Activated T-helper 17 cell treated with anti-CD3 and anti-CD28 coated beads, Interleukin-2, amount 50 U/mL, for 72 hours (primary cell): ENCODE results near the gene PHF21A. TPM values are rescaled to one million over a fixed set of nuclear protein-coding genes. Genes with fewer than 3 reads are reported as not detected.

Experiments
- ATAC-seq: fragments of 150-1000 bp; cut with Tn5 transposase; replicated peaks from 2 replicates; pipeline ENCODE4 v1.10.0; 2021; ENCODE audit warnings: mild to moderate bottlenecking, moderate library complexity
- H3K27ac Mint-ChIP-seq: one replicate; pipeline ENCODE4 v1.8.0; 2022; ENCODE audit warnings: mixed read lengths
- H3K27me3 Mint-ChIP-seq: one replicate; pipeline ENCODE4 v1.8.0; 2022; ENCODE audit warnings: mixed read lengths
- H3K36me3 Mint-ChIP-seq: one replicate; pipeline ENCODE4 v1.8.0; 2022; ENCODE audit warnings: low read depth, mild to moderate bottlenecking, mixed read lengths
- H3K4me1 Mint-ChIP-seq: one replicate; pipeline ENCODE4 v1.8.0; 2022; ENCODE audit warnings: mixed read lengths
- H3K4me3 Mint-ChIP-seq: one replicate; pipeline ENCODE4 v1.8.0; 2022; ENCODE audit warnings: mild to moderate bottlenecking, mixed read lengths
- H3K9me3 Mint-ChIP-seq: one replicate; pipeline ENCODE4 v1.8.0; 2022; ENCODE audit warnings: mixed read lengths
- total RNA-seq, 2 donors: library from RNA; stranded (reverse); gene quantifications; one replicate each; pipeline ENCODE4 v1.2.3, GENCODE V29; 2022

Gene PHF21A
- total RNA-seq, 2 donors from 2014 or later: 33.5 to 91.7 TPM

DNA sequence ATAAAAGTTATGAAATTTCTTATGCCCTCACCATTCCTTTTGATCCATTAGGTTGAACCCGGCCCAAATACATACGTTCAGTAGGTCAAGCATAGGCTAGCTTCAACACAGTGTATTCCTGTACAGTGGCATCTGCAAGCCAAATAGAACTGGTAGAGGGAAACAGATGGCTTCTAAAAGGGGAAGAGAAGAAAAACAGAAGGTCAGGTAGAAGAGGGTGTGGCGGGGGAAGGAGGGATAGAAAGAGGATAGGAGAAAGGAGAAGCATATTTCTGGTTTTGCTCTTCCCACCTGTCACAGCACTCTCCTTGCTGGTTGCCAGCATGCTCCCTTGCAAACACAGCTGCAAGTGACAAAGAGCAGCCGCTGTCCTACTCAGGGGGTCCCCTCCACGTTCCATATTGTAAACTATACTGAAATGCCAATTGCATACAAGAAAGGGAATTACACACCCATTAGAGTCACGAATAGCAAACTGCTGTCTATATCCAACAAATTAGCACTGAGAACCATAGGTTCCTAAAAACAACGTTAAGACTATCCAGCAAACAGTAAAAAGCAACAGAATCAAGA lies 71.8 kb downstream of the PHF21A start:
- Mint-ChIP-seq H3K4me1 (peaks cover 13% of the 10 kb centered on the region), H3K27me3 (no peaks in the 10 kb centered on the region)
- no peak for ATAC-seq

GRCh38 chr11:46048198-46048597 lies 73.1 kb downstream of the PHF21A start:
- ATAC-seq: no peak
- H3K27me3 Mint-ChIP-seq: no peaks in the 10 kb centered on the region
- peaks cover 5% of the 10 kb centered on the region for H3K9me3 Mint-ChIP-seq
- H3K27ac Mint-ChIP-seq: no peak overlapping the region
- peaks cover 46% of the 10 kb centered on the region for H3K36me3 Mint-ChIP-seq
- no peak overlapping the region for H3K4me3 Mint-ChIP-seq
- peaks cover 13% of the 10 kb centered on the region for H3K4me1 Mint-ChIP-seq

More for the DNA sequence above, 71.8 kb downstream of the PHF21A start:
- H3K4me3 Mint-ChIP-seq: no peak overlapping the region
- H3K27ac Mint-ChIP-seq: no peak overlapping the region
- peaks cover 5% of the 10 kb centered on the region for H3K9me3 Mint-ChIP-seq
- peaks cover 56% of the 10 kb centered on the region for H3K36me3 Mint-ChIP-seq

GRCh38 chr11:46047520-46047919 lies 73.7 kb downstream of the PHF21A start:
- Mint-ChIP-seq H3K4me1 (peaks cover 13% of the 10 kb centered on the region), H3K27me3 (no peaks in the 10 kb centered on the region), H3K9me3 (peaks cover 5% of the 10 kb centered on the region), H3K27ac (no peak overlapping the region), H3K36me3 (peaks cover 45% of the 10 kb centered on the region), H3K4me3 (no peak overlapping the region)
- no peak for ATAC-seq

GRCh38 chr11:46045811-46046210 lies 75.4 kb downstream of the PHF21A start:
- Mint-ChIP-seq H3K27me3 (no peaks in the 10 kb centered on the region), H3K4me3 (no peak overlapping the region), H3K27ac (no peak overlapping the region), H3K36me3 (peaks cover 28% of the 10 kb centered on the region), H3K4me1 (peaks cover 13% of the 10 kb centered on the region), H3K9me3 (peaks cover 5% of the 10 kb centered on the region)
- no peak for ATAC-seq

DNA sequence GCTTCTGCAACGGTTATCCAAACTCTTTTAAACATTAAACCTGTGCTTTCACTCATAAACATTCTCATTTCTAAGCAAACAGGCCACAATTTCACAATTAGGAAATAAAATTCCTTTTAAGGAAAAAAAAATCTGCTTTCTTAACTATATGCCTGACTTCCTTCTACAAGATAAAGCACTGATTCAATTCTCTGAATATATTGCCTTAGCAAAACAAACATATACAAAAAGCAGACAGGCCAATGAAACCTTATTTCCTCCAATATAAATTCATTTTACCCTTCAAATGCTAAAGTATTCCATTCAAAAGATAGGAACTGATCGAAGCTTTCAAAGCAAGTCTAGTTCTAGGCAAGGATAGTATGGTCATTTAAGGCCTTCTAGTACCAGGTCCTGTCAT lies 76.7 kb downstream of the PHF21A start:
- no peak for ATAC-seq
- Mint-ChIP-seq H3K9me3 (peaks cover 4% of the 10 kb centered on the region), H3K4me3 (no peak overlapping the region), H3K36me3 (peaks cover 17% of the 10 kb centered on the region), H3K4me1 (peaks cover 15% of the 10 kb centered on the region), H3K27me3 (no peaks in the 10 kb centered on the region), H3K27ac (no peak overlapping the region)

DNA sequence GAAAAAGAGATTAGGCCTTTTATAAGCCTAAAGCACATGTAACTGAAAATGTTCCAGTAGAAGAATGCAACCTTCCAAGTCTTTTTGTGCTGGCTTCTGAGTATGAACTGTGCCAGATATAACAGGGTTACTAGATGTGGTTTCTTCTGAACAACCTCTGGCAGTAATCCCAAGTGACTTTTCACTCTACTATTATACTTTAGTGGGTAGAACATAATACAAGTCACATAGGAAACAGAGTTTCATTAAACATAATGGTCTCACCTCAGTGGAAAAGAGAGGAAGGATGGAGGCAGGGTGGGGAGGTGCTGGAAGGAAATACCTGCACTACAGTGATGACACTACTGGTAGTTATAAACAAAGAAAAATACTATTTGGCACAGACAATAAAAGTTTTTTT lies 81.3 kb downstream of the PHF21A start:
- no peak overlapping the region for H3K27ac Mint-ChIP-seq
- H3K27me3 Mint-ChIP-seq: no peaks in the 10 kb centered on the region
- H3K9me3 Mint-ChIP-seq: no peaks in the 10 kb centered on the region
- no peak overlapping the region for H3K4me3 Mint-ChIP-seq
- peaks cover 18% of the 10 kb centered on the region for H3K4me1 Mint-ChIP-seq
- no peak for ATAC-seq
- peaks cover 6% of the 10 kb centered on the region for H3K36me3 Mint-ChIP-seq

DNA sequence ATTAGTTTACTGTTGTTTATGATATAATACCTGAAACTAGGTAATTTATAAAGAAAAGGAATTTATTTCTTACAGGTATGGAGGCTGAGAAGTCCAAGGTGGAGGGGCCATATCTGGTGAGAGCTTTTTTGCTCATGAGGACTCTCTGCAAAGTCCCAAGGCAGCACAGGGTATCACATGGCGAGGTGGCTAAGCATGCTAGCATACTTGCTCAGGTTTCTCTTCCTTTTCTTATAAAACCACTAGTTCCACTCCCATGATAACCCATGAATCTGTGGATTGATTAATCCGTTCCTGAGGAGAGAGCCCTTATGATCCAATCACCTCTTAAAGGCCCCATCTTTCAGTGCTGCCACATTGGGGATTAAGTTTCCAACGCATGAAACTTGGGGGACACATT lies 82.7 kb downstream of the PHF21A start:
- Mint-ChIP-seq H3K4me1 (peaks cover 19% of the 10 kb centered on the region), H3K4me3 (no peak overlapping the region), H3K27me3 (no peaks in the 10 kb centered on the region), H3K27ac (no peak overlapping the region), H3K36me3 (peaks cover 14% of the 10 kb centered on the region), H3K9me3 (no peaks in the 10 kb centered on the region)
- no peak for ATAC-seq

GRCh38 chr11:46036969-46037368 lies 84.3 kb downstream of the PHF21A start:
- no peak for ATAC-seq
- no peaks in the 10 kb centered on the region for H3K9me3 Mint-ChIP-seq

GRCh38 chr11:46036009-46036408 lies 85.2 kb downstream of the PHF21A start:
- no peaks in the 10 kb centered on the region for H3K27me3 Mint-ChIP-seq
- H3K4me3 Mint-ChIP-seq: peak overlapping the region; percentile 1
- no peaks in the 10 kb centered on the region for H3K9me3 Mint-ChIP-seq
- peak; percentile 91 for ATAC-seq
- peaks cover 14% of the 10 kb centered on the region for H3K36me3 Mint-ChIP-seq
- H3K4me1 Mint-ChIP-seq: peaks cover 25% of the 10 kb centered on the region
- H3K27ac Mint-ChIP-seq: peak overlapping the region; percentile 40

More at GRCh38 chr11:46036969-46037368, 84.3 kb downstream of the PHF21A start:
- Mint-ChIP-seq H3K27ac (no peak overlapping the region), H3K27me3 (no peaks in the 10 kb centered on the region), H3K4me1 (peaks cover 19% of the 10 kb centered on the region), H3K4me3 (no peak overlapping the region), H3K36me3 (peaks cover 14% of the 10 kb centered on the region)

DNA sequence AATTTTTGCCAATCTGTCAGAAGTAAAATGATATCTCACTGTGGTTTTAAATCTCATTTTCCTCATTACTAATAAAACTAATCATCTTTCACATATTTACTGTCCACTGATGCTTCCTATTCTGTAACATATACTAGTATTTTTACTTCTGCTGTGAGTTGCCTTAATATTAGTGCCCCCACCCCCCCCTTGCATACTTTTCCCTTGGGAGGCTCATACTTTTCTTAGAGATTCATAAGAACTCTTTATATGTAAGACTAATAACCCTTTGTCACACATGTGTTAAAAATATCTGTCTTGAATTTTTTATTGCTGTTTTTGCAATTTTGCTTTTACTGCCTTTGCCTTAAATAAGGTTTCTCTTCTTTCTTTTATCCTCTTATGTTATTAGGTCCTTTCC lies 87.2 kb downstream of the PHF21A start:
- peaks cover 21% of the 10 kb centered on the region for H3K4me1 Mint-ChIP-seq
- no peaks in the 10 kb centered on the region for H3K27me3 Mint-ChIP-seq
- no peak overlapping the region for H3K4me3 Mint-ChIP-seq
- no peak for ATAC-seq
- peaks cover 14% of the 10 kb centered on the region for H3K36me3 Mint-ChIP-seq
- no peak overlapping the region for H3K27ac Mint-ChIP-seq
- H3K9me3 Mint-ChIP-seq: no peaks in the 10 kb centered on the region

DNA sequence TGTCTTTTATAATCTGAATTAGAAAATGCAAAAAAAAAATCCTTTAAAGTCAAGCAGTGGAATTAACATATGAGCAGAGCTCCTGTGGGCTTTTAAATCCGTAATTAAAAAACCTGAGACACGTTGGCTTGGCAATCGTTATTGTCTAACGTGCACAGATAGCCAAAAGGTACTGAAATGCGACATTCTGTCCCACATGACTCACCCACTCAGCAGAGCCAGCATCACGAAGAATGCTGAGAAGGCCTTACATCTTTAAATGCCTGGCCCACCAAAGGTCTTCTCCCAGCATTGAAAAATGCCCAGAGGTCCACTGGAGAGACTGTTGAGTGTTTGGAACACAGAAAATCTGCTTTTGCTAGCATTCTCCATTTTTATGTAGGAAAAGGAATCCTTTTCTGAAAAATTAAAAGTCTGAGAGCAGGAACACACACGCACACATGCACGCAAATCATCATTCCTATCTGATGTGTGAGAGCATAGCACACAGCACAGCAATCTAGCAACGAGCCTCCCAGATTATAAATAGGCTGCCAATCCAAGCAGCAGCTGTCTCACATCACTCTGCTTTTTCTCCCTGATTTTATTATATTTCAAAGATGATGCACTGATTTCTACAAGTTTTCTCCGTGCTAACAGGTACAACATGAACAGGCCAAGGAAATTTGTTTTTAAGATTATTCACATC lies 94.5 kb downstream of the PHF21A start:
- H3K27me3 Mint-ChIP-seq: no peaks in the 10 kb centered on the region
- no peak for ATAC-seq
- no peak overlapping the region for H3K4me3 Mint-ChIP-seq
- no peak overlapping the region for H3K27ac Mint-ChIP-seq
- no peaks in the 10 kb centered on the region for H3K9me3 Mint-ChIP-seq
- H3K4me1 Mint-ChIP-seq: peaks cover 10% of the 10 kb centered on the region
- H3K36me3 Mint-ChIP-seq: peaks cover 9% of the 10 kb centered on the region

DNA sequence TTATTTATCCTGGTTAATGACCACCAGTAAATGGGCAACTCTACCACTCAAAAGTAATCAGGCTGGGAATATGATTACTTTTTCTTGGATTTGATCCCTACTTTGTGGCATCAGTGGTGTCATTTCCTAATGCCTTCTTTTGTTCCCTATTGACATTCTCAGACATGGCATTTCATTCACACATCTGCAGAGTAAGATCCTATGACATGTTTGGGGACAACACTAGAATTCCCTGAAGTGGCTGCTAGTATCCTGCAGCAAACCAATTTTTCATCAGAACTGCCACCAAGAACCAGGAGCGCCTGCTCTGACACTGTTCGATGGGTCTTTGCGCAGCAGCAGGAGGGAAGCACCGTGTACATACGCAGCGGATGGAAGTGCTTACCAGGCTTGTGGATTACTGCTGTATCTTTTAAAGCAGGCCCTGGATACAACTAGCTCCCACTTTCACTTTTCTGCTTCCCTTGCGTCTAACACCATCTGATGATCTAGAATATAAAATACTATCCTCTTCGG lies 101.1 kb downstream of the PHF21A start:
- ATAC-seq: no peak
- Mint-ChIP-seq H3K4me3 (no peak overlapping the region), H3K4me1 (peaks cover 8% of the 10 kb centered on the region), H3K9me3 (no peaks in the 10 kb centered on the region), H3K36me3 (peaks cover 15% of the 10 kb centered on the region), H3K27ac (no peak overlapping the region), H3K27me3 (no peaks in the 10 kb centered on the region)

- no peaks in the 10 kb centered on the region for H3K9me3 Mint-ChIP-seq
- no peak overlapping the region for H3K27ac Mint-ChIP-seq
- H3K27me3 Mint-ChIP-seq: no peaks in the 10 kb centered on the region
- H3K36me3 Mint-ChIP-seq: peaks cover 15% of the 10 kb centered on the region
- ATAC-seq: no peak
- H3K4me1 Mint-ChIP-seq: peaks cover 8% of the 10 kb centered on the region
- no peak overlapping the region for H3K4me3 Mint-ChIP-seq
These were observed 102.6 kb downstream of the PHF21A start for GRCh38 chr11:46018651-46019050.

GRCh38 chr11:46017341-46017740 lies 103.9 kb downstream of the PHF21A start:
- no peak for ATAC-seq
- Mint-ChIP-seq H3K4me1 (peaks cover 13% of the 10 kb centered on the region), H3K27ac (no peak overlapping the region), H3K36me3 (peaks cover 10% of the 10 kb centered on the region), H3K9me3 (no peaks in the 10 kb centered on the region), H3K4me3 (no peak overlapping the region), H3K27me3 (no peaks in the 10 kb centered on the region)

GRCh38 chr11:46015941-46016340 lies 105.3 kb downstream of the PHF21A start:
- no peak overlapping the region for H3K4me3 Mint-ChIP-seq
- H3K27ac Mint-ChIP-seq: no peak overlapping the region
- no peak for ATAC-seq
- peaks cover 13% of the 10 kb centered on the region for H3K4me1 Mint-ChIP-seq
- H3K9me3 Mint-ChIP-seq: no peaks in the 10 kb centered on the region
- no peaks in the 10 kb centered on the region for H3K27me3 Mint-ChIP-seq
- H3K36me3 Mint-ChIP-seq: no peaks in the 10 kb centered on the region
